ENCODE data around the gene GUCY1A2. TPM values are rescaled to one million over a fixed set of nuclear protein-coding genes. Genes with fewer than 3 reads are reported as not detected.
A peak's percentile ranks its signal among the peaks of the same experiment; 100 is the strongest.

GUCY1A2 gene
- total RNA-seq, 1 donor: 0.43 TPM

DNA sequence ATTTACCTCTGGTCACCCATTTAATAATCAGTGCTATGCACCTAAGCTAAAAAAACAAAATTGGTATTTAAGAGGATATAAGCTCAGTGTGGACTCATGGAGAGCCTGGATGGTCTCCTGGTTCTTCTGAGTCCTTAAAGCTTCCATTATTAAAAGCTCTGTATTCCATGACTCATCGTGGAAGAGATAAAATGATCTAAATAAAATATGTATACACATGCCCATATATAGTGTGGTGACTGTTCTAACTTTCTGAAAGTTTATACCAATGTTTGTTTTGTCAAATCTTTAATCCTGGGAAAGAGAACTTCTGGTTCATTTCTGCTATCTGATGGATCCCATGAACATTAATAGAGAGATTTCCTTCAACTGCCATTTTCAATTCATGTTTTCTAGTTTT lies 375.9 kb downstream of the GUCY1A2 start:
- H3K4me3 ChIP-seq (ENCODE audit: low read depth, low read length): no peak overlapping the region
- peak; percentile 86 for DNase-seq (ENCODE audit: low read depth)
- TF ChIP-seq, protein P1, sequence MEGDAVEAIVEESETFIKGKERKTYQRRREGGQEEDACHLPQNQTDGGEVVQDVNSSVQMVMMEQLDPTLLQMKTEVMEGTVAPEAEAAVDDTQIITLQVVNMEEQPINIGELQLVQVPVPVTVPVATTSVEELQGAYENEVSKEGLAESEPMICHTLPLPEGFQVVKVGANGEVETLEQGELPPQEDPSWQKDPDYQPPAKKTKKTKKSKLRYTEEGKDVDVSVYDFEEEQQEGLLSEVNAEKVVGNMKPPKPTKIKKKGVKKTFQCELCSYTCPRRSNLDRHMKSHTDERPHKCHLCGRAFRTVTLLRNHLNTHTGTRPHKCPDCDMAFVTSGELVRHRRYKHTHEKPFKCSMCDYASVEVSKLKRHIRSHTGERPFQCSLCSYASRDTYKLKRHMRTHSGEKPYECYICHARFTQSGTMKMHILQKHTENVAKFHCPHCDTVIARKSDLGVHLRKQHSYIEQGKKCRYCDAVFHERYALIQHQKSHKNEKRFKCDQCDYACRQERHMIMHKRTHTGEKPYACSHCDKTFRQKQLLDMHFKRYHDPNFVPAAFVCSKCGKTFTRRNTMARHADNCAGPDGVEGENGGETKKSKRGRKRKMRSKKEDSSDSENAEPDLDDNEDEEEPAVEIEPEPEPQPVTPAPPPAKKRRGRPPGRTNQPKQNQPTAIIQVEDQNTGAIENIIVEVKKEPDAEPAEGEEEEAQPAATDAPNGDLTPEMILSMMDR (IDR thresholded peaks at IDR 0.05; ENCODE audit: insufficient read depth, low read depth, low read length): no peak

GRCh38 chr11:106632283-106632682 lies 386.0 kb downstream of the GUCY1A2 start:
- no peak for DNase-seq (ENCODE audit: low read depth)

GRCh38 chr11:106627694-106628093 lies 390.6 kb downstream of the GUCY1A2 start:
- TF ChIP-seq, protein P1 (IDR thresholded peaks at IDR 0.05; ENCODE audit: insufficient read depth, low read depth, low read length): no peak
- H3K4me3 ChIP-seq (ENCODE audit: low read depth, low read length): no peak overlapping the region
- DNase-seq (ENCODE audit: low read depth): no peak

More at GRCh38 chr11:106632283-106632682, 386.0 kb downstream of the GUCY1A2 start:
- TF ChIP-seq, protein P1 (IDR thresholded peaks at IDR 0.05; ENCODE audit: insufficient read depth, low read depth, low read length): no peak
- H3K4me3 ChIP-seq (ENCODE audit: low read depth, low read length): no peak overlapping the region

DNA sequence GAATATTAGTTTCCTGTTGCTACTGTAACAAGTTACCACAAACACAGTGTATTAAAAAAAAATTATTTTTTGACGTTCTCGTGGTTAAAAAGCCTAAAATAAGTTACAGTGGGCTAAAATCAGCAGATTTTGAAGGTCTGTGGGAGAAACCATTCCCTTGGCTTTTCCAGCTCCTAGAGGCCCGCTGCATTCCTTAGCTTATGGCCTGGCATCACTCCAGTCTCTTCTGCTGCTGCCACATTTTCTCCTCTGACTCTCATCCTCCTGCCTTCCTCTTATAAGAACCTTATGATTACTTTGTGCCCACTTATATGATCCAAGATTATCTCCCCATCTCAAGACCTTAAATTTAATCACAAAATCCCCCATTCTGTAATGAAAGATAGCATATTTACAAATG lies 392.7 kb downstream of the GUCY1A2 start:
- TF ChIP-seq, protein P1 (IDR thresholded peaks at IDR 0.05; ENCODE audit: insufficient read depth, low read depth, low read length): no peak
- H3K4me3 ChIP-seq (ENCODE audit: low read depth, low read length): no peak overlapping the region
- no peak for DNase-seq (ENCODE audit: low read depth)

GRCh38 chr11:106624377-106624776 lies 393.9 kb downstream of the GUCY1A2 start:
- TF ChIP-seq, protein P1 (IDR thresholded peaks at IDR 0.05; ENCODE audit: insufficient read depth, low read depth, low read length): no peak
- no peak overlapping the region for H3K4me3 ChIP-seq (ENCODE audit: low read depth, low read length)
- no peak for DNase-seq (ENCODE audit: low read depth)
